HCT116 (cell line): Measurements from ENCODE around the gene MALT1. TPM values are rescaled to one million over a fixed set of nuclear protein-coding genes. Genes with fewer than 3 reads are reported as not detected.

Source experiments
- ATAC-seq: fragments of 200-7000 bp; cut with Tn5 transposase; 2 replicates; pipeline ENCODE4 v1.9.1; 2020; ENCODE audit warnings: mild to moderate bottlenecking, moderate library complexity
- BruUV-seq: library from RNA; stranded (reverse); fragments of 400-500 nt; replicated peaks from 2 replicates; lab custom pipeline; 2021; lab: Mats Ljungman, UMichigan
- CTCF ChIA-PET: fragments of 300-600 bp; sonication (Branson Sonifier 250); formaldehyde crosslinking; loops from one replicate; lab custom pipeline; 2021; ENCODE audit warnings: antibody characterized with exemption; lab: Charles Lee
- POLR2A ChIA-PET: fragments of 300-600, 350-600 bp; sonication (Branson Sonifier 250); formaldehyde crosslinking; loops from one replicate; lab custom pipeline; 2021; ENCODE audit warnings: antibody characterized with exemption; lab: Charles Lee
- RAD21 ChIA-PET, 2 experiments: fragments of 300-600 bp; sonication (Branson Sonifier 250); formaldehyde crosslinking; loops; one replicate each; lab custom pipeline; 2023; ENCODE audit warnings: low total read pairs in 2 of 2; ENCODE audit not compliant: uncharacterized antibody in 2 of 2, unreplicated experiment in 2 of 2, low non-redundant PET in 1 of 2; lab: Charles Lee
- DNase-seq: peaks from one replicate; pipeline ENCODE4 v3.0.0-alpha.2; 2010; ENCODE audit warnings: low read depth, low spot score
- H2AFZ ChIP-seq: fragments of 200-600 bp; shearing (Covaris generic), sonication (generic); 2 replicates; pipeline ENCODE4 v1.6.1; 2017; ENCODE audit warnings: low read depth, mixed run types, mixed read lengths, antibody characterized with exemption, low read length; ENCODE audit not compliant: poor library complexity, severe bottlenecking
- H3K27ac ChIP-seq: 2 replicates; pipeline ENCODE4 v1.5.1; 2012; ENCODE audit warnings: low read depth, low read length
- H3K27me3 ChIP-seq: fragments of 200-600 bp; sonication (generic); 2 replicates; pipeline ENCODE4 v1.6.1; 2016; ENCODE audit warnings: mixed run types, low read length, mixed read lengths; ENCODE audit not compliant: insufficient read depth
- H3K36me3 ChIP-seq, 2 experiments: fragments of 200-500 bp in 1 of 2; fragments of 200-600 bp in 1 of 2; sonication (Bioruptor generic) in 1 of 2; sonication (generic) in 1 of 2; 2 replicates each; pipeline versions ENCODE4 v1.5.1 to v1.6.1; 2014 to 2016; ENCODE audit warnings: low read length in 2 of 2, inconsistent platforms in 1 of 2, mixed read lengths in 1 of 2, mixed run types in 1 of 2; ENCODE audit not compliant: insufficient read depth in 2 of 2, control insufficient read depth in 1 of 2
- H3K4me1 ChIP-seq, 2 experiments: fragments of 200-600 bp in 1 of 2; sonication (generic) in 1 of 2; 2 replicates each; pipeline versions ENCODE4 v1.5.1 to v1.6.1; 2012 to 2017; ENCODE audit warnings: low read length in 2 of 2, inconsistent platforms in 1 of 2, mild to moderate bottlenecking in 1 of 2, mixed read lengths in 1 of 2, mixed run types in 1 of 2, moderate library complexity in 1 of 2; ENCODE audit not compliant: insufficient read depth in 2 of 2, control insufficient read depth in 1 of 2
- H3K4me2 ChIP-seq: fragments of 200-600 bp; sonication (generic); 2 replicates; pipeline ENCODE4 v1.6.1; 2017; ENCODE audit warnings: mixed run types, low read length, mixed read lengths
- H3K4me3 ChIP-seq, 2 experiments: fragments of 200-600 bp in 1 of 2; sonication (generic) in 1 of 2; replicated peaks in 1 of 2; 2 replicates each; pipeline ENCODE4 v1.5.1; 2011 to 2016; ENCODE audit warnings: low read length in 2 of 2, control low read depth in 1 of 2, low read depth in 1 of 2, mild to moderate bottlenecking in 1 of 2, mixed read lengths in 1 of 2, mixed run types in 1 of 2
- H3K79me2 ChIP-seq: fragments of 200-600 bp; sonication (generic); 2 replicates; pipeline ENCODE4 v1.6.1; 2017; ENCODE audit warnings: mild to moderate bottlenecking, mixed run types, low read length, moderate library complexity, mixed read lengths; ENCODE audit not compliant: insufficient read depth
- H3K9ac ChIP-seq: fragments of 200-600 bp; sonication (generic); 2 replicates; pipeline ENCODE4 v1.6.1; 2016; ENCODE audit warnings: low read length, mixed read lengths
- H3K9me2 ChIP-seq: fragments of 200-600 bp; sonication (generic), shearing (Covaris generic); 2 replicates; pipeline ENCODE4 v1.6.1; 2017; ENCODE audit warnings: mixed run types, mild to moderate bottlenecking, moderate library complexity; ENCODE audit not compliant: insufficient read depth
- H3K9me3 ChIP-seq, 2 experiments: fragments of 200-500 bp in 1 of 2; fragments of 200-600 bp in 1 of 2; sonication (Bioruptor generic) in 1 of 2; sonication (generic) in 1 of 2; 2 replicates each; pipeline ENCODE4 v1.6.1; 2014 to 2017; ENCODE audit warnings: low read length in 2 of 2, mixed read lengths in 2 of 2, inconsistent platforms in 1 of 2, low read depth in 1 of 2, mild to moderate bottlenecking in 1 of 2, mixed run types in 1 of 2, moderate library complexity in 1 of 2; ENCODE audit not compliant: control insufficient read depth in 1 of 2, insufficient read depth in 1 of 2
- H4K20me1 ChIP-seq: fragments of 200-600 bp; sonication (generic), shearing (Covaris generic); 2 replicates; pipeline ENCODE4 v1.6.1; 2017; ENCODE audit warnings: mixed run types, mild to moderate bottlenecking, moderate library complexity; ENCODE audit not compliant: insufficient read depth
- ATF3 ChIP-seq: IDR thresholded peaks from 2 replicates; pipeline ENCODE4 v1.6.1; 2012
- ELF1 ChIP-seq: IDR thresholded peaks from 2 replicates; pipeline ENCODE4 v1.6.1; 2012; ENCODE audit warnings: low read depth, borderline replicate concordance
- JUND ChIP-seq: IDR thresholded peaks from 2 replicates; pipeline ENCODE4 v1.6.1; 2012
- POLR2A ChIP-seq: IDR thresholded peaks from 2 replicates; pipeline ENCODE4 v1.7.0; 2011; ENCODE audit warnings: borderline replicate concordance; ENCODE audit not compliant: insufficient read depth, insufficient read length; ENCODE audit errors: extremely low read depth
- SRF ChIP-seq: IDR thresholded peaks from 2 replicates; pipeline ENCODE4 v1.6.1; 2012; ENCODE audit warnings: low read depth
- TCF7L2 ChIP-seq: IDR thresholded peaks from 2 replicates; pipeline ENCODE4 v1.7.0; 2011; ENCODE audit warnings: borderline replicate concordance, inconsistent platforms; ENCODE audit not compliant: insufficient read depth, insufficient read length; ENCODE audit errors: extremely low read depth
- YY1 ChIP-seq: IDR thresholded peaks from 2 replicates; pipeline ENCODE4 v1.6.1; 2011; ENCODE audit warnings: low read length, low read depth, moderate library complexity, mild to moderate bottlenecking; ENCODE audit not compliant: insufficient replicate concordance; ENCODE audit errors: extremely low read depth
- ZFX ChIP-seq: fragments of 450-650 bp; IDR thresholded peaks from 2 replicates; pipeline ENCODE4 v1.6.1; 2017
- intact Hi-C: fragments of 100-400 bp; cut with micrococcal nuclease; formaldehyde crosslinking; loops from 2 replicates; pipeline ENCODE4 v1.10.0; 2022
- total RNA-seq: library from RNA; stranded (reverse); gene quantifications from one replicate; pipeline ENCODE4 v1.2.1, GENCODE V29; 2021; ENCODE audit not compliant: unreplicated experiment
- TF ChIP-seq, protein P1 (sequence below), 3 experiments: fragments of 200-600 bp in 1 of 3; sonication (generic) in 1 of 3; IDR thresholded peaks in 2 of 3; conservative IDR thresholded peaks in 1 of 3; 2 replicates each; pipeline ENCODE4 v1.5.1; 2012 to 2017; ENCODE audit warnings: low read depth in 2 of 3, low read length in 2 of 3, antibody characterized with exemption in 1 of 3, borderline replicate concordance in 1 of 3, control low read depth in 1 of 3, mild to moderate bottlenecking in 1 of 3, mixed read lengths in 1 of 3, mixed run types in 1 of 3, moderate library complexity in 1 of 3; ENCODE audit not compliant: insufficient read depth in 1 of 3

The MALT1 gene
- total RNA-seq, 1 experiment from 2014 or later: 41.1 TPM

DNA sequence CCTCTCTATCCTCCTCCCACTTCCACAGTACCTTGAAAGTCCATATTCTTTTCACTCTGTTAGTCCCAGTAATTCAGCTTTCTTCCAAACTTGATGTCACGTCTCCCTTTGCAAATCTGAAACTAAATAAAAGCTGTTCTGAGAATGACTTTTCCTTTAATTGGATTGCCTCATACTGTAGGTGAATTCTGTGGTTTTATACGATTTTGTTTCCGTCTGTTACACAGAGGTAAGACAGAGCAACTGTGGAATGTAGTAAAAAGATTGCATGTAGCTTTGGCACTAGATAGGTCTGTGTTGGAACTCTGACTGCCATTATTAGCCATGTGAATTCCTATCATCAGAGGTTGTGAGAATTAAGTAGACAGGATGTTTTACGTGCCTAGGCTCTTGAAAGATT is 25.9 kb downstream of the MALT1 start:
- Histone ChIP-seq H4K20me1 (no peaks in the 10 kb centered on the region), H3K79me2 (peaks cover 81% of the 10 kb centered on the region), H3K27ac (no peak overlapping the region), H3K9ac (no peak overlapping the region), H3K4me3 (no peak overlapping the region), H3K4me2 (no peak overlapping the region), H3K4me1 (peaks cover 6 to 10% of the 10 kb centered on the region in 2 experiments; a peak in 3 of 4 replicates), H3K36me3 (peaks cover 4 to 25% of the 10 kb centered on the region in 2 experiments; a peak in 2 of 4 replicates), H3K9me2 (no peaks in the 10 kb centered on the region), H3K9me3 (no peaks in the 10 kb centered on the region), H2AFZ (no peak overlapping the region)
- DNase-seq (no peak), ATAC-seq (no peak)
- CTCF ChIA-PET: no interaction called here
- BruUV-seq: no TSS peak
- POLR2A ChIA-PET: no interaction called here
- TF ChIP-seq ATF3 (no peak), TCF7L2 (no peak), ELF1 (no peak), JUND (no peak), SRF (no peak), ZFX (no peak), POLR2A (no peak), YY1 (no peak)
- TF ChIP-seq, protein P1, sequence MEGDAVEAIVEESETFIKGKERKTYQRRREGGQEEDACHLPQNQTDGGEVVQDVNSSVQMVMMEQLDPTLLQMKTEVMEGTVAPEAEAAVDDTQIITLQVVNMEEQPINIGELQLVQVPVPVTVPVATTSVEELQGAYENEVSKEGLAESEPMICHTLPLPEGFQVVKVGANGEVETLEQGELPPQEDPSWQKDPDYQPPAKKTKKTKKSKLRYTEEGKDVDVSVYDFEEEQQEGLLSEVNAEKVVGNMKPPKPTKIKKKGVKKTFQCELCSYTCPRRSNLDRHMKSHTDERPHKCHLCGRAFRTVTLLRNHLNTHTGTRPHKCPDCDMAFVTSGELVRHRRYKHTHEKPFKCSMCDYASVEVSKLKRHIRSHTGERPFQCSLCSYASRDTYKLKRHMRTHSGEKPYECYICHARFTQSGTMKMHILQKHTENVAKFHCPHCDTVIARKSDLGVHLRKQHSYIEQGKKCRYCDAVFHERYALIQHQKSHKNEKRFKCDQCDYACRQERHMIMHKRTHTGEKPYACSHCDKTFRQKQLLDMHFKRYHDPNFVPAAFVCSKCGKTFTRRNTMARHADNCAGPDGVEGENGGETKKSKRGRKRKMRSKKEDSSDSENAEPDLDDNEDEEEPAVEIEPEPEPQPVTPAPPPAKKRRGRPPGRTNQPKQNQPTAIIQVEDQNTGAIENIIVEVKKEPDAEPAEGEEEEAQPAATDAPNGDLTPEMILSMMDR (IDR thresholded peaks at IDR 0.05 in 2 of 3, conservative IDR thresholded peaks at IDR 0.05 in 1 of 3; ENCODE audit: borderline replicate concordance in 1 of 3, insufficient read depth in 1 of 3, low read depth in 2 of 3, low read length in 2 of 3): no peak
- TF ChIP-seq, all 23 proteins: peak for 0
- H3K27me3 ChIP-seq: no peaks in the 10 kb centered on the region
- RAD21 ChIA-PET: no interaction called here
- intact Hi-C loops: no loop called here
